Fibroblast of lung (primary cell): Measurements from ENCODE around the gene CCDC97. TPM values are rescaled to one million over a fixed set of nuclear protein-coding genes. Genes with fewer than 3 reads are reported as not detected.

Experiments
- DNase-seq, 2 donors: peaks; one replicate each; pipeline versions ENCODE4 v3.0.0 to v3.0.0-alpha.2; 2010; ENCODE audit warnings: low read depth in 2 of 2
- H2AFZ ChIP-seq: 2 replicates; pipeline ENCODE4 v1.5.1; 2012; ENCODE audit warnings: low read length, control low read depth, inconsistent platforms
- H3K27ac ChIP-seq: 2 replicates; pipeline ENCODE4 v1.5.1; 2011; ENCODE audit warnings: low read length, control low read depth; ENCODE audit not compliant: insufficient read depth
- H3K27me3 ChIP-seq: 2 replicates; pipeline ENCODE4 v1.5.1; 2011; ENCODE audit warnings: mild to moderate bottlenecking, low read length; ENCODE audit not compliant: control insufficient read depth, insufficient read depth
- H3K36me3 ChIP-seq: 2 replicates; pipeline ENCODE4 v1.5.1; 2011; ENCODE audit warnings: low read length; ENCODE audit not compliant: control insufficient read depth, insufficient read depth
- H3K4me1 ChIP-seq: 2 replicates; pipeline ENCODE4 v1.5.1; 2011; ENCODE audit warnings: low read length; ENCODE audit not compliant: control insufficient read depth, insufficient read depth; ENCODE audit errors: extremely low read depth
- H3K4me2 ChIP-seq: 2 replicates; pipeline ENCODE4 v1.5.1; 2011; ENCODE audit warnings: low read length, control low read depth; ENCODE audit not compliant: insufficient read depth; ENCODE audit errors: extremely low read depth
- H3K4me3 ChIP-seq, 4 experiments: fragments of 200-600 bp in 1 of 4; sonication (generic) in 1 of 4; replicated peaks in 1 of 4; 2 replicates each; pipeline ENCODE4 v1.5.1; 2011 to 2016; ENCODE audit warnings: low read length in 4 of 4, low read depth in 3 of 4, mild to moderate bottlenecking in 3 of 4, control low read depth in 2 of 4, inconsistent platforms in 1 of 4, mixed read lengths in 1 of 4; ENCODE audit not compliant: insufficient read depth in 1 of 4; ENCODE audit errors: control extremely low read depth in 1 of 4
- H3K79me2 ChIP-seq: 2 replicates; pipeline ENCODE4 v1.5.1; 2012; ENCODE audit warnings: mild to moderate bottlenecking, low read length, inconsistent platforms; ENCODE audit not compliant: control insufficient read depth, insufficient read depth
- H3K9ac ChIP-seq: 2 replicates; pipeline ENCODE4 v1.5.1; 2011; ENCODE audit warnings: mild to moderate bottlenecking, low read length, control low read depth; ENCODE audit not compliant: insufficient read depth
- H3K9me3 ChIP-seq: 2 replicates; pipeline ENCODE4 v1.5.1; 2012; ENCODE audit warnings: low read depth, low read length; ENCODE audit not compliant: control insufficient read depth, insufficient read depth
- H4K20me1 ChIP-seq: 2 replicates; pipeline ENCODE4 v1.5.1; 2011; ENCODE audit warnings: low read length; ENCODE audit not compliant: control insufficient read depth, insufficient read depth; ENCODE audit errors: extremely low read depth
- CTCF ChIP-seq, 2 donors: IDR thresholded peaks in 1 of 2; conservative IDR thresholded peaks in 1 of 2; 1 replicate in 1 of 2; 2 replicates in 1 of 2; pipeline ENCODE4 v1.5.1; 2011 to 2012; ENCODE audit warnings: low read length in 2 of 2, control low read depth in 1 of 2, inconsistent platforms in 1 of 2, low read depth in 1 of 2, mild to moderate bottlenecking in 1 of 2
- EZH2 ChIP-seq: IDR thresholded peaks from 2 replicates; pipeline ENCODE4 v1.5.1; 2012; ENCODE audit warnings: low read length, control low read depth, mild to moderate bottlenecking; ENCODE audit errors: missing control alignments
- polyA minus RNA-seq: library from RNA; depleted of rRNA, polyadenylated mRNA; stranded (reverse); fragments of >200 nt; gene quantifications from 2 replicates; pipeline ENCODE4 v1.2.3, GENCODE V29; 2011; ENCODE audit warnings: low replicate concordance
- polyA plus RNA-seq, 2 donors: library from polyadenylated mRNA; depleted of rRNA in 1 of 2; stranded (reverse) in 1 of 2; unstranded in 1 of 2; fragments of >200 nt; gene quantifications; 2 replicates each; pipeline ENCODE4 v1.2.1, GENCODE V29; 2011 to 2012; ENCODE audit warnings: missing spikeins in 1 of 2
- total RNA-seq: library from RNA; depleted of rRNA; stranded (reverse); fragments of >200 nt; gene quantifications from 2 replicates; pipeline ENCODE4 v1.2.1, GENCODE V29; 2014

Gene CCDC97
- total RNA-seq: 5.9 and 7.8 TPM in 2 replicates
- polyA plus RNA-seq: 6.3 and 9.9 TPM in 2 replicates
- 14.8 and 18.5 TPM in 2 replicates for polyA plus RNA-seq (2012)
- polyA minus RNA-seq: 23.9 and 35.2 TPM in 2 replicates

- Histone ChIP-seq H3K4me3 (peak within 1 kb of the TSS; percentile 74 to 97 (median 84)), H3K4me2 (peak within 1 kb of the TSS; percentile 83), H3K27ac (peak within 1 kb of the TSS; percentile 95), H3K9ac (peak within 1 kb of the TSS; percentile 95), H3K4me1 (peaks cover 8% of the 10 kb centered on the region), H3K9me3 (no peaks in the 10 kb centered on the region), H3K36me3 (peaks cover 12% of the 10 kb centered on the region), H4K20me1 (no peaks in the 10 kb centered on the region), H3K79me2 (peaks cover 19% of the 10 kb centered on the region), H2AFZ (peak within 1 kb of the TSS; percentile 57), H3K27me3 (no peaks in the 10 kb centered on the region)
- peak; percentile 83 to 92 for DNase-seq
- TF ChIP-seq EZH2 (no peak), CTCF (conservative IDR thresholded peaks at IDR 0.05 in 1 of 2, IDR thresholded peaks at IDR 0.05 in 1 of 2; ENCODE audit: low read depth in 1 of 2, low read length in 2 of 2) (no peak)
Observed at GRCh38 chr19:41310033-41310831, at the start of gene CCDC97. CCDC97 (plus strand) TSS chr19:41310172; CDS start chr19:41310311, 139 bp downstream.

GRCh38 chr19:41261474-41262190 is 48.3 kb upstream of the CCDC97 start:
- Histone ChIP-seq H3K27me3 (no peaks in the 10 kb centered on the region), H3K79me2 (peaks cover 23% of the 10 kb centered on the region), H3K9ac (peak overlapping the region; percentile 55), H3K4me3 (peak overlapping the region; percentile 42 to 95 (median 64)), H4K20me1 (no peaks in the 10 kb centered on the region), H2AFZ (no peak overlapping the region), H3K27ac (peak overlapping the region; percentile 75), H3K4me1 (peaks cover 10% of the 10 kb centered on the region), H3K9me3 (no peaks in the 10 kb centered on the region), H3K4me2 (peak overlapping the region; percentile 94), H3K36me3 (peaks cover 25% of the 10 kb centered on the region)
- TF ChIP-seq CTCF (conservative IDR thresholded peaks at IDR 0.05 in 1 of 2, IDR thresholded peaks at IDR 0.05 in 1 of 2; ENCODE audit: low read depth in 1 of 2, low read length in 2 of 2) (no peak), EZH2 (no peak)
- DNase-seq: peak in 1 of 2 donors; percentile 27
